Left hindlimb (tissue), 1 donor: ENCODE measurements around the gene RPS6KB2.
"Not testable (repeated sequence)": the region's sequence is repeated elsewhere in the genome, so short reads cannot be mapped to it uniquely, and the experiment has no call there.

Experiments used
- DNase-seq: peaks from one replicate; pipeline ENCODE4 v3.0.0-alpha.2; 2018

RPS6KB2 gene

GRCh38 chr11:67448220-67448609, 19.9 kb downstream of the RPS6KB2 start:
- no peak for DNase-seq

- DNase-seq: no peak
Observed at GRCh38 chr11:67449116-67449844, 21.0 kb downstream of the RPS6KB2 start.

GRCh38 chr11:67450796-67451657, 22.7 kb downstream of the RPS6KB2 start:
- no peak for DNase-seq

GRCh38 chr11:67451658-67451976, 23.3 kb downstream of the RPS6KB2 start:
- DNase-seq: no peak

GRCh38 chr11:67452141-67452952, 24.1 kb downstream of the RPS6KB2 start, which contains the start of gene GPR152:
TSS of gene GPR152 (minus strand) at chr11:67452729. CDS start at chr11:67452724, 5 bp downstream.
- no peak for DNase-seq

- DNase-seq: no peak
Observed at GRCh38 chr11:67453816-67454732, 25.8 kb downstream of the RPS6KB2 start.

- DNase-seq: no peak
Observed at GRCh38 chr11:67455054-67455453, 26.8 kb downstream of the RPS6KB2 start, which contains the start of gene CABP4. TSS of gene CABP4 (plus strand) at chr11:67455354. CDS start at chr11:67455424, 70 bp downstream.

GRCh38 chr11:67456068-67456705, 27.9 kb downstream of the RPS6KB2 start:
- DNase-seq: no peak

GRCh38 chr11:67457453-67457852, 29.2 kb downstream of the RPS6KB2 start:
- DNase-seq: no peak

GRCh38 chr11:67458266-67458665, 30.0 kb downstream of the RPS6KB2 start:
- DNase-seq: no peak

GRCh38 chr11:67463186-67463585, 34.9 kb downstream of the RPS6KB2 start:
- no peak for DNase-seq

- DNase-seq: no peak
Observed at GRCh38 chr11:67463680-67464410, 35.6 kb downstream of the RPS6KB2 start.

GRCh38 chr11:67464411-67465188, 36.3 kb downstream of the RPS6KB2 start:
- DNase-seq: peak; percentile 86

- DNase-seq: no peak
Observed at GRCh38 chr11:67465189-67465510, 36.9 kb downstream of the RPS6KB2 start.

GRCh38 chr11:67465530-67465929, 37.2 kb downstream of the RPS6KB2 start:
- not testable (repeated sequence) for DNase-seq

- no peak for DNase-seq
Observed at GRCh38 chr11:67466367-67466766, 38.1 kb downstream of the RPS6KB2 start.

GRCh38 chr11:67466962-67467771, 38.9 kb downstream of the RPS6KB2 start:
- DNase-seq: no peak

GRCh38 chr11:67468056-67468455, 39.8 kb downstream of the RPS6KB2 start:
- DNase-seq: no peak

- DNase-seq: no peak
Observed at GRCh38 chr11:67468456-67468758, 40.1 kb downstream of the RPS6KB2 start.
